Activated effector memory CD4-positive, alpha-beta T cell treated with anti-CD3 and anti-CD28 coated beads, Interleukin-2, amount 50 U/mL, for 16 hours (primary cell): ENCODE results near the gene LGI2.
"Not testable (repeated sequence)": the region's sequence is repeated elsewhere in the genome, so short reads cannot be mapped to it uniquely, and the experiment has no call there.

Experiments
- DNase-seq: peaks from one replicate; pipeline ENCODE4 v3.0.0-alpha.2; 2020

Gene LGI2

DNA sequence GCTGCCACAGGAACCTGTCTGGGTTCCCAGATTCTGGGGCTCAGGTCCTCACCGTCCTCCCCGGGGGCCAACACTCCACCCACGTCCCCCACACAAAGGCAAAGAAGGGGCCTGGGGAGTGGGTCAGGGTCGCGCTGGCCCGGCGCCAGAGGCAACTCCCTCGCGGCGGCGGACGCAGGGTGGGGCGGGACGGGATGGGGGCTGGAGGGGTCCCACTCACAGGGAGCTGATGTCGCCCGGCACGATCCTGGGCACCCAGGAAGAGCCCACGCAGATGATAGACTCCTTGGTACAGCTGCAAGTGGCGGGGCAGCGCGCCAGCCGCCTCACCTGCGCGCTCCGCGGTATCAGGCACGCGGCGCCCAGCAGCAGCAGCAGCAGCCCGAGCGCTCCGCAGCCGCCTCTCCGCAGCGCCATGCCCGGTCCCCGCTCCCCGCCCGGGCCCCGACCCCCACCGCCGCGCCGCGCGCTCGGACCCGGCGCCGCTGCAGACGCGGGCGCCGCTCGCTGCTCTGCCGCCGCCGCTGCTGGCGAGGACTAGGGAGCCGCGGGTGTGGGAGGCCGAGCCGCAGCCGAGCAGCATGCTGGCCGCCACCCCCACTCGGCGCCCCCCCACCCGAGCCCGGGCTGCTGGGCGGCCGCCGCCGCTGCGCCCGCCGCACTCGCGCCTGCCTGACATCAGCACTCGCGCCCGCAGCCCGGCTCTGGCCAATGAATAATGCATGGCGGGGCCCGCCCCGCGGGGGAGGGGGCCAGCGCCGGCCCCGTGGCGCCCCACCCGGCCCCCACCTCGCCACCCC is at the start of gene LGI2:
Gene LGI2, minus strand, starts transcription at position 670 of the 800 bp plus-strand sequence. Its CDS starts 253 bp downstream, at position 417.
- no peak for DNase-seq

GRCh38 chr4:25078523-25078922 is 47.8 kb upstream of the LGI2 start:
- no peak for DNase-seq

GRCh38 chr4:25076625-25077398 is 46.1 kb upstream of the LGI2 start:
- no peak for DNase-seq

DNA sequence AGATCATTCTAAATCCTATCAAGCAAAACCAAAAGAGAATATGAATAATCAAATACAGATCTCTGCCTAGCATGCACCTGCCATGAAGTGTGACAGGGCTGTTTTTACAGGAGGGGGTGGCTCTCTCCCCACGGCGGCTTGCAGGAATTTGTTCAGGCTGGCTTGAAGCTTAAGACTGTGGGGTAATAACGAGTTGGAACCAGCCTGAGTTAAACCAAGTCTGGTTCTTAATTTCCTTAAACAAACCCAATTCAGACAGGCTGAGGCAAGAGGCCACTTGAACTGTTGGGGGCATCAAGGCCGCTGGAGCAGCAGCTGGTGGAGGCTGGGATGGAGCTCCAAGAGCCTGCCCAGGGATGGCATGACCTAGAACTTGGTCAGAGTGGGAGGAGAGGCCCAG is 45.1 kb upstream of the LGI2 start:
- DNase-seq: no peak

GRCh38 chr4:25075129-25075528 is 44.4 kb upstream of the LGI2 start:
- no peak for DNase-seq

DNA sequence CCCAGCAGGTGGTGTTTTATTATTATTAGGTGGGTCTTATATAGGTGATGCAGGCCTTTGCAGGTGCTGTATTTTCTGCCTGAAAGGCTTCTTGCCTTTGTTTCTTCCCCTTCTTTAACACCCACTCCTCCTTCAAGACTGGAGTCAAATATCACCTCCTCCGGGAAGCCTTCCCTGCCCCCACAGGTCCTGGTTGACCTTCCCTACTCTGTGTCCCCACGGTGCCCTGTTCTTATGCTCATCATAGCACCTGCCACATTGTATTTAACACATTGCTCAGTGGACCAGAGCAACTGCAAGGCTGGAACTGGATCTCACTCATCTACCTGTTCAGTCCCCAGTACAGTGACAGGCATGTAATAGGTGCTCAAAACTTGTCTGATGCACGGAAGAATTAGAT is 39.8 kb upstream of the LGI2 start:
- no peak for DNase-seq

DNA sequence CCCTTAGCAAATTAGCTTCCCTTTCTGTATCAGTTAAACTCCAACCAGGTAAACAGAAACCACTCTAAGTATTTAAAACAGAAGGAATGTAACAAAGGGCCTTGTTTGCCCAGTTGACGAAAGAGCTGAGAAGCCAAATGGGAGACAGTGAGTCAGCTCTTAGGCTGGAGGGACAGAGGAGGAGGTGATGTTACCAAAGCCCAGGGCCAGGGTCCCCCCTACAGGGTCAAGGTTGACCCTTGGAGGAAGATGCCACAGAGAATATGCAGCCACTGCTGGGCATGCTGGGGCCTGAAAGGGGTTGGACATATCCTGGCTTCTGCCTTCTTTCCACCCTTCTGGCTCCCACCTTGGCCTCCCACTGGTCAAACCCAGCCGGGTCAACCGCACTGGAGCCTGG is 38.3 kb upstream of the LGI2 start:
- no peak for DNase-seq

- no peak for DNase-seq
Measured at GRCh38 chr4:25068386-25068785, 37.6 kb upstream of the LGI2 start.

GRCh38 chr4:25065932-25066590 is 35.3 kb upstream of the LGI2 start:
- DNase-seq: no peak

GRCh38 chr4:25065431-25065858 is 34.7 kb upstream of the LGI2 start:
- no peak for DNase-seq

DNA sequence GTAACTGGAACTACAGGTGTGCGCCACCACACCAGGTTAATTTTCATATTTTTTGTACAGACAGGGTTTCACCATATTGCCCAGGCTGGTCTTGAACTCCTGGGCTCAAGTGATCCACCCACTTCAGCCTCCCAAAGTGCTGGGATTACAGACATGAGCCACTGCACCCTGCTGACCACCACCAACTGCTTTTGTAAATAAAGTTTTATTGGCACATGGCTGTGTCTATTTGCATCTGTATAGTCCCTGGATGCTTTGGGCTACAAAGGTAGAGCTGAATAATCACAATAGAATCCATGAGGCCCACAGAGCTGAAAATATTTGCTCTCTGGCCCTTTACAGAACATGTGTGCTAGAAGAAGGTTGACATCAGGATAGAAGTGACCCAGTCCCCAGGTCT is 33.7 kb upstream of the LGI2 start:
- DNase-seq: not testable (repeated sequence)

GRCh38 chr4:25063116-25063515 is 32.4 kb upstream of the LGI2 start:
- DNase-seq: no peak

DNA sequence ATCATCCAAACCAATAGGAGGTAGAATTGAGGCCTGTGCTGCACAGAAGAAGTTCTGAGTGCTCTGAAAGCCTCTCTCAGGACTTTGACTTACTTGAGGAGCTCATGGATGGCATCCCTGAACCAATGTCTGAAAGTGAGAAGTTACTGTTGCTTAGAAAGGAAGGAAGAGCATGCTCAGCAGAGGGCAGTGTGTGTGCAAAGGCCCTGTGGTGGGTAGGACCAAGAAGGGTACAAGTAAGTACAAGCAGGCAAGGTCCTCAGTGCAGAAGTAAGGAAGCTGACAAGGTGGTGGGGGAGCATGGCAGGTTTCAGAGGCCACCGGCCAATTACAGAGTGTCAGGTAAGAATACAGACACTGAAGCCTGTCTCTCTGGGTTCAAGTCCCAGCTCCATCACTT is 31.4 kb upstream of the LGI2 start:
- no peak for DNase-seq

DNA sequence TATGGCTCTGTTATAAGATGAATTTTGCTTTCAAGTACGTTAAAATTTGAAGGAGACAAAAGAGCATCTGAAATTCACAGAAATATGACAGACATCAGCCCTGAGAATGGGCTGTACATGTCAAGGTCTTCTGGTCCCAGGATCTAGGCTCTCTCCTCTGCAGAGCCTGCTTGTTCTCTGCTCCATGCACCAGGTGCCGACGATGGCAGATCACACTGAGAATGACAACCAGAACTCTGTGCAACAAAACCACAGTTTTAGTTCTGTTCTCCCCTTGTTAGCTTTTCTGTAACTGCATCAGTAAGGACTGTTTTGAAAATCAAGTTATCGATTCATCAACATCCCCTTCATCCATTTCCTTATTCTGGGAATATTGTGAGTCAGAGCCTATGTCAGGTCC is 30.9 kb upstream of the LGI2 start:
- no peak for DNase-seq

GRCh38 chr4:25060963-25061340 is 30.2 kb upstream of the LGI2 start:
- no peak for DNase-seq

DNA sequence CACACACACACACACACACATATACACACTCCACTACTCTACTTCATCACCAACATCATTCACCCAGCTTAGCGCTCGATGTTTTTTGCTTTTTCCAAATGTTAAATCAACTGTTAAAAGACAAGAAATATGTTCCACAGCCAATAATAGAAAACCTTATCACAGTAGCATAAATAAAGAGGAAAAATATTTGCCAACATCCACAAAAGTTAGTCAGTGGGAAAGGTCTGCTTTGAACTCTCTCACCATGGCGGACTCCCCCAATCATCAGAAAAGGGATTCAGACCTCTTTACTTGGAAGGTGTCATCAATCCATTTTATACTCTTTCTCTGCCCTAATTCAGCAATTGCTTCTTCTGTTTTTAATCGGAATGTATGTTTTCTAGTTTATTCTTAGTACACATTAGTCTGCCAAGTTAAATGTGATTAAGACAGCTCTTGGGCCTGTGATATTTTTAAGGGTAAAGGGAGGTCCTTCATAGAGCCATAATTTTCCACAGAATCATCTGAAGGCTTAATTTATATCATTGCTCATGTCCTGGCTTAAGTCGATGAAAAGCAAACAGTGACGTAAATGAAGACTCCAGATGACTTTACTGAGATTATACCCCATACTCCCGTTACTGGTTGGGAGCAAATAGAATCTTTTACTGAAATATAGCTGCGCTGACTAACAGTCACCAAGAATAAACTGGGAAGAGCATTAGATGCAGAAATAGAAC is 29.7 kb upstream of the LGI2 start:
- no peak for DNase-seq

- no peak for DNase-seq
Measured at GRCh38 chr4:25059791-25060190, 29.0 kb upstream of the LGI2 start.

- no peak for DNase-seq
Measured at GRCh38 chr4:25058796-25059195, 28.1 kb upstream of the LGI2 start.

GRCh38 chr4:25057299-25057698 is 26.6 kb upstream of the LGI2 start:
- DNase-seq: no peak

DNA sequence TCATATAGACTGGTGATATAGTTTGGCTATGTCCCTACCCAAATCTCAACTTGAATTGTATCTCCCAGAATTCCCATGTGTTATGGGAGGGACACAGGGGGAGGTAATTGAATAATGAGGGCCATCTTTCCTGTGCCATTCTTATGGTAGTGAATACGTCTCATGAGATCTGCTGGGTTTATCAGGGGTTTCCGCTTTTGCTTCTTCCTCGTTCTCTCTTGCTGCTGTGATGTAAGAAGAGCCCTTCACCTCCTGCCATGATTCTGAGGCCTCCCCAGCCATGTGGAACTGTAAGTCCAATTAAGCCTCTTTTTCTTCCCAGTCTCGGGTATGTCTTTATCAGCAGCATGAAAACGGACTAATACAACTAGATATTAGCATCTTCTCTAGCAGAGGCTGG is 21.3 kb upstream of the LGI2 start:
- not testable (repeated sequence) for DNase-seq

DNA sequence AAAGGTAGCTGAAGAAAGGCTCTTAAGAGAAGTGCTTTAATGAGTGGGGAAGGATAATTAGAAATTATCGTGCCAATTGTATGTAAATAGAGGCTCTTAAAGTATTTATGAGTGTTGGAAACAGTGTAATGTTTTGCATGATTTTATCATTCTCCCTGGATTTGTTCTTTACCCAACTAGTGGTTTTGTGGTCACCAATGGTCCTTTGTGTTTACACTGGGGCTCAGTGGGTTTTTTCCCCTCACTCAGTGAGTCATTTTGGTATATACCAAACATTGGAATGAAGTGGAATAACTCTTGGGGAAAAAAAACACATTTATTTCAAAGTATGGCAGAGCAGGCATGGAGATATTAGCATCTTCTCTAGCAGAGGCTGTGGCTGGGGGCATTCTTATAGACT is 20.8 kb upstream of the LGI2 start:
- DNase-seq: no peak

GRCh38 chr4:25050370-25051078 is 19.8 kb upstream of the LGI2 start:
- DNase-seq: no peak
